Renal pelvis (tissue), 4 donors: ENCODE measurements around the gene POLR3GL. TPM values are rescaled to one million over a fixed set of nuclear protein-coding genes. Genes with fewer than 3 reads are reported as not detected.

Experiments used
- DNase-seq: peaks from one replicate; pipeline ENCODE4 v3.0.0-alpha.2; 2013
- polyA plus RNA-seq, 3 donors: library from polyadenylated mRNA; unstranded; fragments of 120-200 nt; gene quantifications; one replicate each; pipeline ENCODE4 v1.2.1, GENCODE V29; 2013; ENCODE audit not compliant: insufficient read length in 3 of 3

POLR3GL gene
- polyA plus RNA-seq, 3 donors, result 32.3 to 35.7 (median 34.5) TPM

DNA sequence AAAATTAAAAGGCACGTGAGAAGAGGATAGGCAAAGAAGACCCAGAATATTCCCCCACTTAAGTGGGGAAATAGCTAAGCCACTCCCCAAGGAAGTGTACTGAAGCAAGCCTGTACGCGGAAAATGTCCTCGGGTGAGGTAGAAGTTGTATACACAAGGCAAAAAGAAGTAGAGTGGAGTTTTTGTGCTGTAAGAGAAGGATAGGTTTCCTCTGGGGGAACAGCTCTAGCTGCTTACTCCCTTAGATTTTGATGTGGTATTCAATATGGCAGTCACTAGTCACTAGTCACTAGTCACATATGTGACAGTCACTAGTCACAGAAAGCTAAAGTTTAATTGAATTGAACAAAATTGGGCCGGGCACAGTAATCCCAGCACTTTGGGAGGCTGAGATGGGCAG, 24.3 kb downstream of the POLR3GL start:
- no peak for DNase-seq

DNA sequence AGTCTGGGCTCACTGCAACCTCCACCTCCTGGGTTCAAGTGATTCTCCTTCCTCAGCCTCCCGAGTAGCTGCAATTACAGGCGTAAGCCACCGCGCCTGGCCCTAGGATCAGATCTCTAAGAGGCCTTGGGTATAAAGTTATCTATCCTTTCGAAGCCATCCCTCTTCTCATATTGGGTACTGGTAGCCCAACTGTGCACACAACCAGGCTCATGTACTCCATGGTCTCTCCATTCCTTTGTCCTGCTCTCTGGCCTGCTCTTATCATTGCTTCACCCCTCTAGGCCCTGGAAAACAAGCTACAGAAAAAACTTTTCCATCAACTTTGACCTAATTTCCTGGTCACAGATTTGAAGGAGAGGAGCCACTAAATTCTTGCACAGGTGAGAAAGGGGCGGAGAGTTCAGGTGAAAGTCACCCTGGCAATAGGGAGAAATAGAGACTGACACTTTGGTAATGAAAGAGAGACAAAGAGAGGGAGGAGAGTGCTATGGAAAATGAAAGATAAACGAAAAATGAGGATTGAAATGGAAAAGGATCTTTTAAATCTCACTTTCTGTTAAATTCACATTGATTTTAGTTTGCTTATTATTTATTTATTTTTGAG, 25.9 kb downstream of the POLR3GL start:
- DNase-seq, result no peak

DNA sequence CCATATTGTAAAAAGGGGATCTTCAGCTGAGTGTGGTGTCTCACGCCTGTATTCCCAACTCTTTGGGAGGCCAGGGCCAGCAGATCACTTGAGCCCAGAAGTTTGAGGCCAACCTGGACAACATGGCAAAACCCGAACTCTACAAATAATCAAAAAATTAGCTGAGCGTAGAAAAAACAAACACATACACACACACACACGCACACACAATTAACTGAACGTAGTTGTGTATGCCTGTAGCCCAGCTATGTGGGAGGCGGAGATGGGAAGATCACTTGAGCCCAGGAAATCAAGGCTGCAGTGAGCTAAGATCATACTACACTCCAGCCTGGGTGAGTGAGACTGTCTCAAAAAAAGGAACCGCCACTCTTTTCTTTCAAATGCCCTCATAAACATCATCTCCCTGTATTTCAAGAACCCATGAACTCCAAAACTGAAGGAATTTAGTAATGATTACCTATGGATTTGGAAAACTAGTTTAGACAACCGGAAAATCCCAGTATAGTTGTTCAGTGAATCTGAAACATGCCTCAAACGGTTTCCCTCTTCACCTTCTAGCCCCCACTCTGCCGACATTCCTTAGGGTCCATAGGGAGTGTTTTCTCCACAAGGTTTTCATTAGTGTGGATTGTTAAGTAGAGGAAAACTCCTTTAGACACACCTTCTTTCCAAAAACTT, 27.4 kb downstream of the POLR3GL start:
- no peak for DNase-seq

DNA sequence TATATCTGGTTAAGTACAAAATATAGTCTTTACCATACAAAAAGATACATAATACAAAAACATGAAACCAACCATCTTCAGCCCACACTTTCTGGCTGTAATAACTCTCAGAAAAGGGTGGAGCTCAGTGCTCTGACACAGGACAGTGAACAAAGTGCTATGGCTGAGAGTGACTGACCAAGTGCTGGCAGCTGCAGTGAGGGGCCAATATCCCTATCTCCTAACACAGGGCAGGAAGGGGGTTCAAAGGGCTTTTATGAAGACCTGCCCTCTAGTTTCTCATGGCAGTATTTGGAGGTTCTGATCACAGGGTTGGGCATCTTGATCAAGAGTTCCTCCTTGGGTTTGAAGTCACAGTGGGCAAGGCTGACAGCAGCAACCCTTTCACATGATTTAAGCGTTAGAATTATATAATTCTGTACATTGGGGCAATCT, 28.0 kb downstream of the POLR3GL start:
- DNase-seq, result no peak

DNA sequence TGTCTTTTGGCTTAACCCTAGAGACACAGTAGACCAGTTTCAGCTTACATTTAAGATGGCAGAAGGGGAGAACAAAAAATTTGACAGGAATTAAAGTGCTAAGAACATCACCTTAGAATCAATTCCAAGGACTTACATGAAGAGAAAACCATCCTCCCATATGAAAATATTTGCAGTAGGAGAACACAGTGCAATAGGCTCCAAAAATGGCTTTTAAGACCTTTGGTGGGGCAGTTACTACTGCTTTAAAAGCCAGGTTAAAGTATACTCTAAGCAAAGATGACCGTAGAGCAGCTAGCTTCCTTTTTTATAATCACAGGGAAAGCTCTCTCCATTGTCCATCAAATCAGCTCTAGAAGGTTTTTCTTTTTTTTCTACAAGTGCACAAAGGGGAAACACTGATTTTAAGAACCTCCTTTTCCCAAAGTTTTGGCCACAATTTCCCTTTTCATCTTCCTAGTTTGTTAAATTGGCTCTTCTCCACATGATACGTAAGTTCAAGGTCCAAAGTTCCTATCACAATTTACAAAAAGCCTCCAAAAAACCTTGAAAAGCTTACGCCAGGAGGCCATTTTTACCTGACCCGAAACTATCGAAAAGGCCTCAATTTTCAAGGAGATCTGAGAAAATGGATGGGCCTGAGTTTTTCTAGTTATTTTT, 28.6 kb downstream of the POLR3GL start:
- DNase-seq, result no peak

DNA sequence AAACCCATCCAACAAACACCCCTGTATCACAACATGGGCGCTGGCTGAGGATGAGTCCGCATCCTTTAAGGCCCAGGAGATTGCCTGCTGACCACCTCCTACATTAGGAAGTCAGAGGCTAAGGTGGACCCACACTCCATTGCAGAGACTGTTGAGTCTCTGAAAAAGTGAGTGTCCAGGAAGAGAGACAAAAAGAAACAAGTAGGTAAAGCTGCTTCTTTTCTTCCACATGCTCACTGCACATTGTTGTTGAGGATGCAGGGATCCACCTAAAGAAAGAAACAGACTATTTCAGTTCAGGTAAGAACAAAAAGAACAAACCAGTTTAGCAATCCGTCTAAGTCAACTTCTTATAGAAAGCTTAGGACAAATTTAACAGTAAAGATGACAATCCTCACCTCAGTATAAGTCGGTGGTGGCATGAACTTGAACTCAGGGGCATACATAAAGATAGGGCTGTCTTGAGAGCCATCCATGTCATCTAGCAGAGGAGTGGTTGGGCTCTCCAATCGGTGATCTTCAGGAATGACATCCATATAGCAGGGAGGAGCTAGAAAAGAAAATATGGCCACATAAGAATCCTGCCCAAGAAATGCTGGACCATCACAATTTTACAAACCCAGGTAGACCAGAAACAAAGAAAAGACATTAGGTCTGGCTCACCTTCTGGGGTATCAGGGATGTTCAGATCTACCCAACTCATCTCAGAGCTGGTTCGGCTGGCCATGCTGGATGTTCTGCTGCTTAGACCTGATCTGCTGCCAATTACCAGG, 29.3 kb downstream of the POLR3GL start:
- no peak for DNase-seq

DNA sequence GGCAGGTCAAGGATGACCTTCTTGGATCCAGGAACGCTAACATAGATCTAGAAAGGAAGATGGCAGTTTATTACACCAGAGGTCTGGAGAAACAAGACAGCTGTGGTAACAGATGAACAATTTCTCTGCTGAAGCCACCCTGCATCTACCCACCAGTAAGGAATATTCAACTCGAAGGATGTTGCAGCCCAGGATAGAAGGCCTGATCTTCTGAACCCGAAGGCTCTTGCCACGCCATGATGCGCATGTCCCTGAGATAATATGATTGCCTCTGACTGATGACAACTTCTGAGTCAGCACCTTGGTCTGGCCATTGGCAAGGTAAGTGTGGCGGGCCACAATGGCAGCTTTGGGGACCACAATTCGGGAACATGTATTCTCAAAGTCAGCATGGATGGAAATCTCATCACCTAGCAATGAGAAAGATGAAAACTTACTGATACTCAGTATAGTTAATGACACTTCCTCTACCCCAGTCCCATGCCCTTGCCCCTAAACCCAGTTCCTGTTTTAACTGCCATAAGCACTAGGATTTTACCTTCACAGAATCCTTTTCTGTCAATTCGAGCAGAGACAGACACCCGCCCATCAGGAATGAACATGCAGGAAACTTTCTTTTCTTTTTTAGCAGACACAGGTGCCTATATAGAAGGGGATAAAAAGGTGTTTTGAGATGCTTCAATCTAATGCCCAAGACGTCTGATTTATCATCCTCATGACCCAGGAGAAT, 30.1 kb downstream of the POLR3GL start:
- DNase-seq, result no peak

DNA sequence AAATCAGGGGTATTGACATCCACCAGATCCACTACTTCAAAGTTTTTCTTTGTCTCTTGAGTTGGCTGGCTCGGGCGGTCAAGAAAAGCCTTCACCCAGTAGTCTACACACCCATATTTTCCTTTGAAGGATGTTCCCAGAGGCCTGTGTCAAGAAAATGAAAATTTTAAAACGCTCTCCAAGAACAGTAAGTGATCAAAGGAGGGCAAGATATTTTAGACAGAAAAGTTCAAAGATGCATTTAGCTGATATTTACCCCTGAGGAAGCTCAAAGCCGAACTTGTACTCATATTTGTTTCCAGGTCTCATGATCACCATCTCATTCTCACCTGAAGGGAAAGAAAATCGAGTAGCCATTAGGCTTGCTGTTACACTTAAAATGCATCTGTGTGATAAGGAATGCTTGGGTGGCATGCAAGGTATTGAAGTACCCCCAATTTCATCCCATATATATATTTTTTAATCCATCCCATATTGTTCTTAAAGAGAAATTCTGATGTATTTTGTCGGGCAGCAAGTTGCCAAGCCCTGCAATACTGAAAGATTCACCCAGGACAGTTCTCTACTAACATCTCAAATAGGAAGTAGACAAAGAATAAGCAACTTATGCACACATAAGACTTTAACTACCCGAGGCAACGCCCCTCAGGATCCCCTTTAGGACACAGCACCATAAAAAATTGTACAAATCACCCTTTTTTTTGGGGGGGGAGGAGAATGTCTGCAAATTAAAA, 30.8 kb downstream of the POLR3GL start:
- DNase-seq, result no peak

DNA sequence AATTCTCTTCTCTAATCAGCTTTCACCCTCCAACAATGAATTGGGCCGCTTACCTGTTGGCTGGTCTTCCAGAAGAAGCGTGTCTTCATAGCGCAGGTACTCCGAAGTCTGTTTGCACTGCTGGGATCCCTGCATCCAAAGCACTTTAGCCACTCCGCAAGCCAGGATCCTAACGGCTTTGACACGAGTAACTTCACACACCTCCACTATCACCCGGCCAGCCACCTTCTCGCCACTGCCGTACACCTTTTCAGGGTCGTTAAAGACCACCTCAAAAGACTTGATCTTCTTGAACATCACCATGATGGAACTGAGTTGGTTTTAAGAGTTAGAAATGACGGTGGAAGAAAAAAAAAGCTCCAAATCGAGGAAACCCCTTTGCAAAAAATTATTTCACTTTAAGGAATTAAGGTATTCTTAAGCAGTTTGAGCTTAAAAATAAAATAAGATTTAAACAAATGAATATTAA, 31.5 kb downstream of the POLR3GL start:
- DNase-seq, result no peak

DNA sequence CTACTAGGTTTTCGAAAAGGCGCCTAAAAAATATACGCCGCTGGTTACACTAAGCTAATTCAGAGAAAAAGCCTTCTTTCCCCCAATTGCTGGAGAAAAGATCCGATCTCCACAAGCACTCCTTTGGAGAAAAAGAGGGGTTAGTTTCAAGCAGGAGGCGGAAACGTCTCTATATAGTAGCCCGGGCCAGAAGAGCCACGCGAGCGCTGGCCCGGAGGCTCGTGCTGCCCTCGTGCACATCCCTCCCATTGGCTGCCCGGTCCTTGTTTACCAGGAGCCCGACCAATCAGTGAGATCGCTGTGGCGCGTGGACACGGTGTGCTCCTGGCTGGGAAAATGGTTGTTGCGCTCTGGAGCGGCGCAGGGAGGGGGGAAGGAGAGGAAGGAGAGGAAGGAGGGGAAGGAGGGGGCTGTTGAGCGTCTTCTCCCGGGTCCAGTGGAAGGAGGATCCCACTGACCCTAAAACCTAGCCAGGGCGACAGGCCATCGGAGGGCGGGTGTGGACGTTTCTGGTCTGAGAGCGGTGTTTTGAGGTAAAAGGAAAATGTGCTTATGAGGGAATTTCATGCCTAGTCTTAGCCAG, 32.0 kb downstream of the POLR3GL start, which contains the start of gene TXNIP:
TXNIP (minus strand) TSS at position 147 of the 583 bp plus-strand sequence. CDS start 313 bp downstream, outside the sequence.
- DNase-seq, result peak; percentile 99

DNA sequence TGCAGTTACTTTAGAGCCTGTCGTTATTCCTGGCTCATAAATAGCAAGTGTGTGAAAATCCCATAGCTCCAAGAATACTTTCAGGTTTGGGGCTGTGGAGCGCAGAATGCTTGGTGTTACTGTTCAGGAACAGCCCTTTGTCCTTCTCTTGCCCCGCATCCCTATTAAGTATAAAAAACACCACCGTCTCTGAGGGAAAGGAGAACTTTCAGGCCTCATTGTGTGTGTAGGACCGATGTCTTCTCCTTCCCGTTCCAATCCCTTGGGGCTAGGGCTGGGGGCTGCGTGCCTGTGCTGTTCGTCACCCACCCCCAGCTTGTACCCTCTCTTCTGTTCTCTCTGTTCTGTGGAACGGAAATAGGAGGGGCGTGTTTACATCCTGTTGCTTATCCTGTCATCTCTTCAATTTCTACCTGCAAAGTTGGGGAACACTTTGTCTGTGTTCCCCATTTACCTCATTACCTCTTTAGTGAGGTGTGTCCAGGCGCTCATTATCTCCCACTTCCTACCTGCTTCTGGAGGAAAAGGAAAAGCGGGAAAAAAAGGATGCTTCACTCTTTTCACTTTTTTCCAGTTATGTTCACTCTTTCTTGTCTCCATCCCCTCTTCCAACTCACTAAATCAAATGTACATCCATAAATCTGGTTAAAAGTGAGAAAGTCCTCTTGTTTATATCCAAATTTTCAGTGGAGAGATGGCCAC, 32.7 kb downstream of the POLR3GL start:
- no peak for DNase-seq

DNA sequence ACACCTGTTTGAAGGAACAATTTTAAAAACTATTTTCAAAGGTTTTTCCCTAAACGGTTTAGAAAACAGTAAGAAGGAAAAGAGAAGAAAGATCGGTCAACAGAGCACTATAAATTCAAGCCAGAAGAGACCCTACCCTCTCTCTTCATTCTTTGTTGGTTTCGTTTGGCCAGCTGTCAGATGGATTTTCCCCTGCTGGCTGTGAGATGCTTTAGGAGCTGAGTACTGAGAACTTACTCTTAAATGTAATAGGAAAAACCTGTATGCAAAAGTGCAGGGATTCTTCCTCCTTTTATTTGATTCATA, 33.2 kb downstream of the POLR3GL start:
- DNase-seq, result no peak

DNA sequence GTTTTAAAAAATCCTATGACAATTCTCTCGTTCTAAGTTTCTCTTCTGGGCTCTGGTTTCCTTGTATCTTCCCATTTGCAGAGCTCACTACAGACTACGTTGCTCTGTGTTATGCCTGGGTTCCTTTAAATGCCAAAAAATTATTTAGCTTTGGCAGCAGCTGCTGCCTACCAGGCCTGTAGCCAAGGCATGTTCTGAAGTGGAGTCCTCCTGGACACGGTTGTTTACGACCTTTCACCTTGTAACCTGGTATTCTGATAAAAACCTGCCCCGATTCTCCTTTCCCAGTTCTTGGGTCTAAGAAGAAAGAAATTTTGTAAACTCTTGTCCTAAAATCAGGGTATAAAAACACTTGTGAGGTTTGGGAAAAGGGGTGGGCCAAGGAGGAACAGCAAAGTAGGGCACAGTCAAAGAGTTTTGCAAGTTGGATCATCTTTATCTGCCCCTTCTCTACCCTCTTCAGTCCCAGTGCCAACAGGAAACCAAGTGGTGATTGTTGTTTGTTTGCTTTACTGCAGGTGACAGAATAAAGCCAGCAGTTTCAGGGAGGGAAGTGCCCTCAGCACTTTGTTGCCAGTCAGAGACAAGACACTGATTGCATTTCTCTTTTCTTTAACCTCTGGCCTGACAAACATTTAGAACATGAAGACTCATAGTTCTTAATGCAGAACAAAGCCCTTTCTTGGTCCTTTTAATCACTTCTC, 35.0 kb downstream of the POLR3GL start:
- no peak for DNase-seq

DNA sequence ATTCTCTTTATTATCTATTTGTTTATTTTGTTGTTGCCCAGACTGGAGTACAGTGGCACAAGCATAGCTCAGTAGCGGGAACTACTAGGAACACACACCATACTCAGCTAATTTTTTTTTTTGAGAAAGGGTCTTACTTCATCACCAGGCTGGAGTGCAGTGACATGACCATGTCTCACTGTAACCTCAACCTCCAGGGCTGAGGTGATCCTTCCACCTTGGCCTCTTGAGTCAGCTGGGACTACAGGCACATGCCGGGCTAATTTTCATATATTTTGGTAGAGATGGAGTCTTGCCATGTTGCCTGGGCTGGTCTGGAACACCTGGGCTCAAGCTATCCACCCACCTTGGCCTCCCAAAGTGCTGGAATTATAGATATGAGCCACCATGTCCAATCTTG, 37.2 kb downstream of the POLR3GL start:
- DNase-seq, result no peak

DNA sequence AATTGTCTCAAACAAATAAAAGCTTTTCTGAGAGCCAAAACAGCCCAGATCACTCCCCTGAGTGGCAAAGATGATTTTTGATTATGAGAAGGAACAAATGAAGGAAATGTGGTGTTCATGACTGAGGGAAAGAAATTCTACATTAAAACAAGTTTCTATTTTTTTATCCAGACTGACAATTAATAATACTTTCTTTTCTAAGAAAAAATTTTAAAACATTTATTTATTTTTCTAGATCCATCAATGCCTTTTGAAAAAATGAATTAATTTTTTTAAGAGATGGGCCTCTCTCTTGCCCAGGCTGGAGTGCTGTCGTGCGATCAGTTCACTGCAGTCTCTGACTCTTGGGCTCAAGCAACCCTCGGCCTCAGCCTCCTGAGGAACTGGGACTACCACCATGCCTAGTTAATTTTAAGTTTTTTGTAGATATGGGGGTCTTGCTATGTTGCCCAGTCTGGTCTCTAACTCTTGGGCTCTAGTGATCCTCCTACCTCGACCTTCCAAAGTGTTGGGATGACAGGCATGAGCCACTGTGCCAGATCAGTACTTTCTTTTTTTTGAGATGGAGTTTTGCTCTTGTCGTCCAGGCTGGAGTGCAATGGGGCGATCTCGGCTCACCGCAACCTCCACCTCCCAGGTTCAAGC, 43.1 kb downstream of the POLR3GL start:
- no peak for DNase-seq

DNA sequence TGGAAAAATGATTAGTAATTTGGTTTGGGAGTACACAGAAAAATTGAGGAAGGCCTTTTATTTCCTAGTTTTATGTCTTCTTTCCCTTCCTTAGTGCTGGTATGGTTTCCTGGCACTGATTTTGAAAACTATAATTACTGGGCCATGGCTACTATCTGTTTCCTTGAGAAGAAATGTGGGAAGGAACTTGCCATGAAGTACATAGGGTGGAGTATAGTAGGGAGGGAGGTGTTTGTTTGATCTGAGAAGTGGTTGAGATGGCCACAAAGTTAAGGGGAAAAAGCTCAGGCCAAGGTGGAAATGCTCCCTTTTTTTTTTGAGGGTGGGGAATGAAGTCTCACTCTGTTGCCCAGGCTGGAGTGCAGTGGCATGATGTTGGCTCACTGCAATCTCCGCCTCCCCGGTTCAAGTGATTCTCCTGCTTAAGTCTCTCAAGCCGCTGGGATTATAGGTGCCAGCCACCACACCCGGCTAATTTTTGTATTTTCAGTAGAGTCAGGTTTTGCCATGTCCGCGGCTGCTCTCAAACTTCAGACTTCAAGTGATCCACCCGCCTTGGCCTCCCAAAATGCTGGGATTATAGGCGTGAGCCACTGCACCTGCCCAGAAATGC, 45.7 kb downstream of the POLR3GL start:
- no peak for DNase-seq

DNA sequence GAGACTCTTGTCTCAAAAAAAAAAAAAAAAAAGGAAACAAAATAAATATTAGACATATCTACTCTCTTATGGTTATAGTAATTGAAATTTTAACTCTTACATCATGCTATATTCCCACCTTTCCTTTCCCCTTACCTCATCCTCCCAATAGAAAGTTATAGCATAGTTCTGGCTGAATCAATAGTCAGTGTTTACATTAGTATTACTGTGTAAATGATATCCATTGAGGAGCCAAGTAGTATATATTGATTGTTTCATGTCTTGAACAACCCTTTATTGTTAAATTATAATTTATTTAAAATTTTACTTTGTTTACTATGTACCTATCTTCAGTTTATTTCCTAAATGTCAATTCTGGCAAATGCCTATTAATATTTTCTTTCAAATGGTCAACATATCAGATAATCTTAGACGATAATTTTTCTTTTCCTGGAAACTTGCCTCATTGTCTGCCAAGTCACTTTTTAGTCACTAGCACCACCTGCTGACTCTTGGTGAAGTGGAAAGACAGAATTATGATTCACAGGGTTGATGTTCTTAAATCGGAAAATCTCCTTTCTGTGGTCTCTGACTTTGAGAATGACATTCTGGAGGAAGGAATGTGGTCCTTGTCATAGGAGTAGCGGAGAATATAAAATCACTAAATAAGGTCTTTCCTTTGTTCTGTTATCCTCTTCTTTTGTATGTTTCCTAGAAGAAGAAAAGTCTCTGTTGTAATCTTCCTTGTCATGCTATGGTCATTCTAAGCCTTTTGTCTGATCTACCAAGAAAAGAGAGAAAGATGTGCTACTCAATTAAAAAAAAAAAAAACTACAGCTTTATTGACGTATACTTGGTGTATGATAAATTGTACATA, 48.4 kb downstream of the POLR3GL start:
- no peak for DNase-seq
